Keratinocyte (primary cell): ENCODE data around the gene COTL1.

Experiments
- EZH2 ChIP-seq: IDR thresholded peaks from one replicate; pipeline ENCODE4 v1.6.1; 2012; ENCODE audit warnings: inconsistent platforms, mild to moderate bottlenecking, low read length, moderate library complexity
- TF ChIP-seq, protein P1 (sequence below), 3 experiments: IDR thresholded peaks in 1 of 3; conservative IDR thresholded peaks in 1 of 3; optimal IDR thresholded peaks in 1 of 3; 2 replicates in 2 of 3; 3 replicates in 1 of 3; pipeline versions ENCODE3 to v1.5.1; 2011; ENCODE audit warnings: low read length in 3 of 3, mild to moderate bottlenecking in 3 of 3, moderate library complexity in 2 of 3, control low read depth in 1 of 3, inconsistent platforms in 1 of 3; ENCODE audit not compliant: insufficient read depth in 2 of 3; ENCODE audit errors: extremely low read depth in 1 of 3

DNA sequence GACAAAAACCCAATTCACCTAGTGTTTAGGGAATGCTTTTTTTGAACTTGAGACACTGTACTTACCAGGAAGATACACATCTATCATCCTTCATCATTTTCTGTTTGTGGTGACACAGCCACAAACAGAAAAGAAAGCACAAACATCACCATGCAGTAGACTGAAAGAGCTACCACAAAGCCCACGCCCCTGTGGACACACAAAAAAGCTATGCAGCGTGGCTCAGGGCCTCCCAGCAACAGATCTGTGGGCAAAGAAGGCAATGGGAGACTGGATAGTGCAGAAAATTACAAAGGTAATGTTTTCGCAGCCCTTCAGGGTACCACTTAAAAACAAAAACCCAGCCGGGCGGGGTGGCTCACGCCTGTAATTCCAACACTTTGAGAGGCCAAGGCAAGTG lies 9.6 kb downstream of the COTL1 start:
- TF ChIP-seq, protein P1, sequence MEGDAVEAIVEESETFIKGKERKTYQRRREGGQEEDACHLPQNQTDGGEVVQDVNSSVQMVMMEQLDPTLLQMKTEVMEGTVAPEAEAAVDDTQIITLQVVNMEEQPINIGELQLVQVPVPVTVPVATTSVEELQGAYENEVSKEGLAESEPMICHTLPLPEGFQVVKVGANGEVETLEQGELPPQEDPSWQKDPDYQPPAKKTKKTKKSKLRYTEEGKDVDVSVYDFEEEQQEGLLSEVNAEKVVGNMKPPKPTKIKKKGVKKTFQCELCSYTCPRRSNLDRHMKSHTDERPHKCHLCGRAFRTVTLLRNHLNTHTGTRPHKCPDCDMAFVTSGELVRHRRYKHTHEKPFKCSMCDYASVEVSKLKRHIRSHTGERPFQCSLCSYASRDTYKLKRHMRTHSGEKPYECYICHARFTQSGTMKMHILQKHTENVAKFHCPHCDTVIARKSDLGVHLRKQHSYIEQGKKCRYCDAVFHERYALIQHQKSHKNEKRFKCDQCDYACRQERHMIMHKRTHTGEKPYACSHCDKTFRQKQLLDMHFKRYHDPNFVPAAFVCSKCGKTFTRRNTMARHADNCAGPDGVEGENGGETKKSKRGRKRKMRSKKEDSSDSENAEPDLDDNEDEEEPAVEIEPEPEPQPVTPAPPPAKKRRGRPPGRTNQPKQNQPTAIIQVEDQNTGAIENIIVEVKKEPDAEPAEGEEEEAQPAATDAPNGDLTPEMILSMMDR (optimal IDR thresholded peaks at IDR 0.05 in 1 of 3, IDR thresholded peaks at IDR 0.05 in 1 of 3, conservative IDR thresholded peaks at IDR 0.05 in 1 of 3; ENCODE audit: extremely low read depth in 1 of 3, insufficient read depth in 2 of 3, low read length in 3 of 3), result no peak
- no peak for TF ChIP-seq EZH2
